ENCODE results near the gene PRPF39.

DNA sequence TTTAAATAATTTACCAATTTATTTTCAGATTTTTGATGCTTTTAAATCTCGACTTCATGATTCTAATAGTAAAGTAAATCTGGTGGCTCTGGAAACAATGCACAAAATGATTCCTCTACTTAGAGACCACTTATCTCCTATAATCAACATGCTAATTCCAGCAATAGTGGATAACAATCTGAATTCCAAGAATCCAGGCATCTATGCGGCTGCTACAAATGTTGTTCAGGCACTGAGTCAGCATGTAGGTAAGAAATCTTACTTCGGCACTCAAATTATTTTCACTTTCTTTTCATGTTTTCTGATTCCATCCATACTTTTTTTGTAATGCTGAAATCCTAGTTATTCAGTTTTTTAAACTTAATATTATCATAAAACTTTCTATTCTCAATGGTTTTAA lies 15.5 kb upstream of the PRPF39 start:
- no peak for TF ChIP-seq POLR2A (IDR thresholded peaks at IDR 0.05)
- TF ChIP-seq, protein P1, sequence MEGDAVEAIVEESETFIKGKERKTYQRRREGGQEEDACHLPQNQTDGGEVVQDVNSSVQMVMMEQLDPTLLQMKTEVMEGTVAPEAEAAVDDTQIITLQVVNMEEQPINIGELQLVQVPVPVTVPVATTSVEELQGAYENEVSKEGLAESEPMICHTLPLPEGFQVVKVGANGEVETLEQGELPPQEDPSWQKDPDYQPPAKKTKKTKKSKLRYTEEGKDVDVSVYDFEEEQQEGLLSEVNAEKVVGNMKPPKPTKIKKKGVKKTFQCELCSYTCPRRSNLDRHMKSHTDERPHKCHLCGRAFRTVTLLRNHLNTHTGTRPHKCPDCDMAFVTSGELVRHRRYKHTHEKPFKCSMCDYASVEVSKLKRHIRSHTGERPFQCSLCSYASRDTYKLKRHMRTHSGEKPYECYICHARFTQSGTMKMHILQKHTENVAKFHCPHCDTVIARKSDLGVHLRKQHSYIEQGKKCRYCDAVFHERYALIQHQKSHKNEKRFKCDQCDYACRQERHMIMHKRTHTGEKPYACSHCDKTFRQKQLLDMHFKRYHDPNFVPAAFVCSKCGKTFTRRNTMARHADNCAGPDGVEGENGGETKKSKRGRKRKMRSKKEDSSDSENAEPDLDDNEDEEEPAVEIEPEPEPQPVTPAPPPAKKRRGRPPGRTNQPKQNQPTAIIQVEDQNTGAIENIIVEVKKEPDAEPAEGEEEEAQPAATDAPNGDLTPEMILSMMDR (IDR thresholded peaks at IDR 0.05): no peak

Measured in prostate gland (tissue), 2 donors.